ENCODE data around the gene CBLB. TPM values are rescaled to one million over a fixed set of nuclear protein-coding genes. Genes with fewer than 3 reads are reported as not detected.

Gene CBLB
- total and polyA plus RNA-seq, 2 of the 4 experiments (the other 2 are of a cell fraction), result 10.1 to 20.1 TPM

DNA sequence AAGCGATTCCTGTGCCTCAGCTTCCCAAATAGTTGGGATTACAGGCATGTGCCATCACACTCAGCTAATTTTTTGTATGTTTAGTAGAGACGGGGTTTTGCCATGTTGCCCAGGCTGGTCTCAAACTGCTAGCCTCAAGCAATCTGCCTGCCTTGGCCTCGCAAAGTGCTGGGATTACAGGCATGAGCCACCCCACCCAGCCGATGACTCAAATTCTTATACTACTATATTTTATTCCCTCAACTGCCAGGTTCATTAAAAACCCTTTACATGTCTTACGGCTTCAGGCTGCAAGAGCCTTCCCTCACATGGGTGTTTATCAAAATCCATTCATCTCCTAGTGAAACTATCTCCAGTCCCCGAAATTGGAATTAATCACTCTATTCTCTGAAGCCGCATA is 63.4 kb downstream of the CBLB start:
- TF ChIP-seq, protein P1, sequence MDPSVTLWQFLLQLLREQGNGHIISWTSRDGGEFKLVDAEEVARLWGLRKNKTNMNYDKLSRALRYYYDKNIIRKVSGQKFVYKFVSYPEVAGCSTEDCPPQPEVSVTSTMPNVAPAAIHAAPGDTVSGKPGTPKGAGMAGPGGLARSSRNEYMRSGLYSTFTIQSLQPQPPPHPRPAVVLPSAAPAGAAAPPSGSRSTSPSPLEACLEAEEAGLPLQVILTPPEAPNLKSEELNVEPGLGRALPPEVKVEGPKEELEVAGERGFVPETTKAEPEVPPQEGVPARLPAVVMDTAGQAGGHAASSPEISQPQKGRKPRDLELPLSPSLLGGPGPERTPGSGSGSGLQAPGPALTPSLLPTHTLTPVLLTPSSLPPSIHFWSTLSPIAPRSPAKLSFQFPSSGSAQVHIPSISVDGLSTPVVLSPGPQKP (IDR thresholded peaks at IDR 0.05; ENCODE audit: borderline replicate concordance, low read depth, low read length), result no peak
- TF ChIP-seq CEBPB (IDR thresholded peaks at IDR 0.05; ENCODE audit: low read depth, low read length), result no peak
- no peak for TF ChIP-seq MXI1 (IDR thresholded peaks at IDR 0.05; ENCODE audit: borderline replicate concordance, low read depth, low read length)
- TF ChIP-seq POLR2A (IDR thresholded peaks at IDR 0.05; ENCODE audit: low read depth, low read length), result no peak
- TF ChIP-seq BHLHE40 (IDR thresholded peaks at IDR 0.05; ENCODE audit: low read depth, low read length), result no peak
- TF ChIP-seq RCOR1 (IDR thresholded peaks at IDR 0.05; ENCODE audit: insufficient replicate concordance, low read length), result no peak
- TF ChIP-seq MAFK (IDR thresholded peaks at IDR 0.05; ENCODE audit: low read depth, low read length), result no peak
- TF ChIP-seq MAZ (IDR thresholded peaks at IDR 0.05; ENCODE audit: borderline replicate concordance, low read depth, low read length), result no peak
- no peak for TF ChIP-seq FOS (IDR thresholded peaks at IDR 0.05; ENCODE audit: low read depth, low read length)
- TF ChIP-seq CHD1 (IDR thresholded peaks at IDR 0.05; ENCODE audit: low read depth, low read length), result no peak
- no peak for TF ChIP-seq NFE2L2 (IDR thresholded peaks at IDR 0.05; ENCODE audit: low read depth, low read length)
- TF ChIP-seq SMC3 (IDR thresholded peaks at IDR 0.05; ENCODE audit: low read depth, low read length), result no peak
- TF ChIP-seq, protein P2, sequence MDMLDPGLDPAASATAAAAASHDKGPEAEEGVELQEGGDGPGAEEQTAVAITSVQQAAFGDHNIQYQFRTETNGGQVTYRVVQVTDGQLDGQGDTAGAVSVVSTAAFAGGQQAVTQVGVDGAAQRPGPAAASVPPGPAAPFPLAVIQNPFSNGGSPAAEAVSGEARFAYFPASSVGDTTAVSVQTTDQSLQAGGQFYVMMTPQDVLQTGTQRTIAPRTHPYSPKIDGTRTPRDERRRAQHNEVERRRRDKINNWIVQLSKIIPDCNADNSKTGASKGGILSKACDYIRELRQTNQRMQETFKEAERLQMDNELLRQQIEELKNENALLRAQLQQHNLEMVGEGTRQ (IDR thresholded peaks at IDR 0.05; ENCODE audit: low read depth, low read length), result no peak
- TF ChIP-seq, protein P3, sequence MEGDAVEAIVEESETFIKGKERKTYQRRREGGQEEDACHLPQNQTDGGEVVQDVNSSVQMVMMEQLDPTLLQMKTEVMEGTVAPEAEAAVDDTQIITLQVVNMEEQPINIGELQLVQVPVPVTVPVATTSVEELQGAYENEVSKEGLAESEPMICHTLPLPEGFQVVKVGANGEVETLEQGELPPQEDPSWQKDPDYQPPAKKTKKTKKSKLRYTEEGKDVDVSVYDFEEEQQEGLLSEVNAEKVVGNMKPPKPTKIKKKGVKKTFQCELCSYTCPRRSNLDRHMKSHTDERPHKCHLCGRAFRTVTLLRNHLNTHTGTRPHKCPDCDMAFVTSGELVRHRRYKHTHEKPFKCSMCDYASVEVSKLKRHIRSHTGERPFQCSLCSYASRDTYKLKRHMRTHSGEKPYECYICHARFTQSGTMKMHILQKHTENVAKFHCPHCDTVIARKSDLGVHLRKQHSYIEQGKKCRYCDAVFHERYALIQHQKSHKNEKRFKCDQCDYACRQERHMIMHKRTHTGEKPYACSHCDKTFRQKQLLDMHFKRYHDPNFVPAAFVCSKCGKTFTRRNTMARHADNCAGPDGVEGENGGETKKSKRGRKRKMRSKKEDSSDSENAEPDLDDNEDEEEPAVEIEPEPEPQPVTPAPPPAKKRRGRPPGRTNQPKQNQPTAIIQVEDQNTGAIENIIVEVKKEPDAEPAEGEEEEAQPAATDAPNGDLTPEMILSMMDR (conservative IDR thresholded peaks at IDR 0.05; ENCODE audit: low read depth, low read length), result no peak
- no peak for TF ChIP-seq RAD21 (IDR thresholded peaks at IDR 0.05; ENCODE audit: low read length)
- TF ChIP-seq RFX5 (IDR thresholded peaks at IDR 0.05; ENCODE audit: low read depth, low read length), result no peak
- H2AK9ac ChIP-seq (replicated peaks; ENCODE audit: low read depth, low read length, poor library complexity), result no peak overlapping the region
- 92% methylated on average over 4 of the region's 7 CpGs; no CpG with 5 or more reads in 1 of the 2 experiments for WGBS, 2 experiments (ENCODE audit: extremely low coverage in 2 of 2, insufficient read length in 1 of 2)
- in situ Hi-C loops (cut with MboI; ENCODE audit: low sequenced_read_pairs), result no loop called here
- POLR2A ChIA-PET (ENCODE audit: unreplicated experiment), result no interaction called here
- no peaks in the 10 kb centered on the region for H3K36me3 ChIP-seq (ENCODE audit: control insufficient read depth, insufficient read depth, low read length)
- ATAC-seq (ENCODE audit: low read depth), result no peak
- H2BK5ac ChIP-seq (ENCODE audit: low read depth, low read length, poor library complexity, severe bottlenecking), result no peak overlapping the region
- H2AK5ac ChIP-seq (ENCODE audit: low read depth, low read length), result no peak overlapping the region
- dilution Hi-C loops (cut with HindIII; ENCODE audit: low sequenced_read_pairs, unreplicated experiment), result no loop called here
- no peak overlapping the region for H3K18ac ChIP-seq (ENCODE audit: low read depth, low read length)
- H3K79me1 ChIP-seq (ENCODE audit: low read depth in 1 of 2, low read length in 2 of 2), result peaks cover 7 to 17% of the 10 kb centered on the region in 2 experiments
- no peak overlapping the region for H3K4ac ChIP-seq (ENCODE audit: low read depth, low read length)
- no peaks in the 10 kb centered on the region for H3K9me1 ChIP-seq (ENCODE audit: insufficient read depth, low read length)
- H3K4me3 ChIP-seq (ENCODE audit: insufficient read depth, low read depth, low read length), result no peak overlapping the region
- no peak overlapping the region for H3K27ac ChIP-seq (ENCODE audit: insufficient read depth, low read length)
- H2AFZ ChIP-seq (replicated peaks; ENCODE audit: low read length, poor library complexity), result no peak overlapping the region
- no peak overlapping the region for H4K91ac ChIP-seq (ENCODE audit: insufficient read depth, low read depth, low read length)
- no peaks in the 10 kb centered on the region for H3K9me3 ChIP-seq (ENCODE audit: control insufficient read depth, insufficient read depth, low read length)
- no peak overlapping the region for H2BK15ac ChIP-seq (ENCODE audit: low read depth, low read length)
- H2BK120ac ChIP-seq (ENCODE audit: low read depth, low read length), result no peak overlapping the region
- H3K56ac ChIP-seq (ENCODE audit: extremely low read depth, insufficient read depth, low read length), result no peak overlapping the region
- BruUV-seq (replicated peaks), result no TSS peak
- no peak overlapping the region for H3K23ac ChIP-seq (ENCODE audit: low read depth, low read length)
- CTCF ChIA-PET, result no interaction called here
- no peak overlapping the region for H3K9ac ChIP-seq (ENCODE audit: low read depth, low read length)
- no peak for DNase-seq
- H2BK20ac ChIP-seq (ENCODE audit: low read depth, low read length), result no peak overlapping the region
- no peaks in the 10 kb centered on the region for H3K27me3 ChIP-seq (ENCODE audit: control insufficient read depth, insufficient read depth, low read length)
- H3K14ac ChIP-seq (replicated peaks; ENCODE audit: low read depth, low read length), result no peak overlapping the region
- intact Hi-C loops (cut with micrococcal nuclease), result no loop called here
- peaks cover 2% of the 10 kb centered on the region; the same call in 1 of the 2 replicates for H3K4me1 ChIP-seq (ENCODE audit: control insufficient read depth, insufficient read depth, low read length)
- H4K20me1 ChIP-seq (ENCODE audit: insufficient read depth, low read length), result no peaks in the 10 kb centered on the region
- no peak overlapping the region for H4K8ac ChIP-seq (ENCODE audit: low read depth in 2 of 2, low read length in 2 of 2)
- no peak overlapping the region for H4K5ac ChIP-seq (ENCODE audit: low read depth, low read length)
- H3K4me2 ChIP-seq (ENCODE audit: low read depth, low read length), result no peak overlapping the region
